Erythroblast (primary cell): Measurements from ENCODE around the gene TAOK3.

Experiments used
- GATA1 ChIP-seq: IDR thresholded peaks from 2 replicates; pipeline ENCODE4 v1.6.1; 2011; ENCODE audit warnings: low read depth, mild to moderate bottlenecking, control low read depth, low read length, moderate library complexity
- POLR2A ChIP-seq: IDR thresholded peaks from 2 replicates; pipeline ENCODE4 v1.6.1; 2011; ENCODE audit warnings: mild to moderate bottlenecking, low read length

DNA sequence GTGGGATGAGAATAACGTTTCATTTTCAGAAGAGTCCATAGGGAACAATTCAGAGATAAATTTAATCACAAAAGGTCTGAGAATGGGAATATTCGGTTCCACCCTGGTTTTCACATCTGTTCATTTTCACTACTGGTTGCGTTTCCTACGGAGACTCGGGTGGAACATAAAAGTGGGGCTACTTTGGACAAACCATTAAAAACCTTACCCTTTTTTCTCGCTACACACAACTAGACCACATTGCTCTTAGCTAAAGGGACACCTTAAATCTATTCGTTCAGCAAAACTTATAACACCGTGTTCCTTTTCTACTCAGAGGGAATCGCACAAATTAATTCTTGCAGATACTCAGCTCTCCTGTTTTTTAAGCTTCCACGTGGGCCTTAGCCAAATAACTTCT, 2.6 kb upstream of the TAOK3 start:
- no peak for TF ChIP-seq POLR2A
- TF ChIP-seq GATA1 = no peak
